Activated T-cell treated with anti-CD3 and anti-CD28 coated beads, Interleukin-2, amount 50 U/mL, for 24 hours (primary cell): ENCODE data around the gene SLC6A9.

Experiments
- DNase-seq: peaks from one replicate; pipeline ENCODE4 v3.0.0-alpha.2; 2020
- H3K27ac Mint-ChIP-seq: 2 replicates; pipeline ENCODE4 v1.8.0; 2020; ENCODE audit warnings: mild to moderate bottlenecking, mixed read lengths
- H3K27me3 Mint-ChIP-seq: 2 replicates; pipeline ENCODE4 v1.8.0; 2020; ENCODE audit warnings: mixed read lengths
- H3K36me3 Mint-ChIP-seq: 2 replicates; pipeline ENCODE4 v1.8.0; 2020; ENCODE audit warnings: low read depth, mixed read lengths
- H3K4me1 Mint-ChIP-seq: 2 replicates; pipeline ENCODE4 v1.8.0; 2020; ENCODE audit warnings: low read depth, mixed read lengths
- H3K4me3 Mint-ChIP-seq: 2 replicates; pipeline ENCODE4 v1.8.0; 2020; ENCODE audit warnings: mild to moderate bottlenecking, moderate library complexity, mixed read lengths
- H3K9me3 Mint-ChIP-seq: 2 replicates; pipeline ENCODE4 v1.8.0; 2020; ENCODE audit warnings: mixed read lengths

SLC6A9 gene

DNA sequence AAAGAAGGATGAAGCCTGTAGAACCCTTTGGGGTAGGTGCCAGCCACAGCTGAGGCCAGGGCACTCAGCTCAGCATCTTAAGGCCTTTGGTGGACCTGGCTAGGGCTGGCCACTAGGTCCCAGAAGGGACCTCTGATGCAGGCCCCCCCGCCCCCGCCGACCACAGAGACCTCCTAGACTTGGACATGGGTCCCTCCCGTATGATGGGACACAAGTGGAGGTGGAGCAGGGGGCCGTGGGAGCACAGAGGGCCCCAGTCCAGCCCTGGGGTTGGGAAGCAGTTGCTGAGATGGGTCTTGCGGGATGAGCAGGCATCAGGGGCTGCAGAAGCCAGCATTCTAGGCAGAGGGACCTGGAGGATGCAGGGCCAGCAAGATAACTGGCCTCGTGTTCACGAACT is 49.0 kb downstream of the SLC6A9 start:
- DNase-seq = peak; percentile 25
- H3K27me3 Mint-ChIP-seq = no peaks in the 10 kb centered on the region
- peaks cover 85% of the 10 kb centered on the region for H3K36me3 Mint-ChIP-seq
- H3K4me1 Mint-ChIP-seq = peaks cover 31% of the 10 kb centered on the region
- no peak overlapping the region for H3K4me3 Mint-ChIP-seq
- H3K9me3 Mint-ChIP-seq = no peaks in the 10 kb centered on the region
- no peak overlapping the region for H3K27ac Mint-ChIP-seq

DNA sequence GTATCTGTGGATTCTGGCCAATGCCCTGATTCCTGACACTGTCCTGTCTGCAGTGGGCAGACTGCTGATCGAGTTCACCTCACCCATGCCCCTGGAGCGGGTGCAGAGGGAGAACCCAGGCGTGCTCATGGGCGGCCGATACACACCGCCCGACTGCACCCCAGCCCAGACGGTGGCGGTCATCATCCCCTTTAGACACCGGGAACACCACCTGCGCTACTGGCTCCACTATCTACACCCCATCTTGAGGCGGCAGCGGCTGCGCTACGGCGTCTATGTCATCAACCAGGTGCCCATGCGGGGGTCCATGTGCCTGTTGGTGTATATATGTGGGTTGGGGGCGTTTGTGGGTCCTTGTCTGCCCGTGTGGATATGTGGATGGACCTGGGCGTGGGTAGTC is 49.6 kb downstream of the SLC6A9 start:
- Mint-ChIP-seq H3K9me3 (no peaks in the 10 kb centered on the region), H3K27ac (no peak overlapping the region), H3K4me1 (peaks cover 37% of the 10 kb centered on the region), H3K36me3 (peaks cover 85% of the 10 kb centered on the region), H3K27me3 (no peaks in the 10 kb centered on the region), H3K4me3 (no peak overlapping the region)
- DNase-seq = peak; percentile 28

DNA sequence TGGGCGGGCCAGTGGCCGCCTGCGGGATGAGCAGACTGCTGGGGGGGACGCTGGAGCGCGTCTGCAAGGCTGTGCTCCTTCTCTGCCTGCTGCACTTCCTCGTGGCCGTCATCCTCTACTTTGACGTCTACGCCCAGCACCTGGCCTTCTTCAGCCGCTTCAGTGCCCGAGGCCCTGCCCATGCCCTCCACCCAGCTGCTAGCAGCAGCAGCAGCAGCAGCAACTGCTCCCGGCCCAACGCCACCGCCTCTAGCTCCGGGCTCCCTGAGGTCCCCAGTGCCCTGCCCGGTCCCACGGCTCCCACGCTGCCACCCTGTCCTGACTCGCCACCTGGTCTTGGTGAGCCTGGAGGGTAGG is 50.1 kb downstream of the SLC6A9 start:
- H3K9me3 Mint-ChIP-seq = no peaks in the 10 kb centered on the region
- peaks cover 42% of the 10 kb centered on the region for H3K4me1 Mint-ChIP-seq
- peaks cover 85% of the 10 kb centered on the region for H3K36me3 Mint-ChIP-seq
- no peaks in the 10 kb centered on the region for H3K27me3 Mint-ChIP-seq
- no peak overlapping the region for H3K27ac Mint-ChIP-seq
- no peak overlapping the region for H3K4me3 Mint-ChIP-seq
- no peak for DNase-seq

DNA sequence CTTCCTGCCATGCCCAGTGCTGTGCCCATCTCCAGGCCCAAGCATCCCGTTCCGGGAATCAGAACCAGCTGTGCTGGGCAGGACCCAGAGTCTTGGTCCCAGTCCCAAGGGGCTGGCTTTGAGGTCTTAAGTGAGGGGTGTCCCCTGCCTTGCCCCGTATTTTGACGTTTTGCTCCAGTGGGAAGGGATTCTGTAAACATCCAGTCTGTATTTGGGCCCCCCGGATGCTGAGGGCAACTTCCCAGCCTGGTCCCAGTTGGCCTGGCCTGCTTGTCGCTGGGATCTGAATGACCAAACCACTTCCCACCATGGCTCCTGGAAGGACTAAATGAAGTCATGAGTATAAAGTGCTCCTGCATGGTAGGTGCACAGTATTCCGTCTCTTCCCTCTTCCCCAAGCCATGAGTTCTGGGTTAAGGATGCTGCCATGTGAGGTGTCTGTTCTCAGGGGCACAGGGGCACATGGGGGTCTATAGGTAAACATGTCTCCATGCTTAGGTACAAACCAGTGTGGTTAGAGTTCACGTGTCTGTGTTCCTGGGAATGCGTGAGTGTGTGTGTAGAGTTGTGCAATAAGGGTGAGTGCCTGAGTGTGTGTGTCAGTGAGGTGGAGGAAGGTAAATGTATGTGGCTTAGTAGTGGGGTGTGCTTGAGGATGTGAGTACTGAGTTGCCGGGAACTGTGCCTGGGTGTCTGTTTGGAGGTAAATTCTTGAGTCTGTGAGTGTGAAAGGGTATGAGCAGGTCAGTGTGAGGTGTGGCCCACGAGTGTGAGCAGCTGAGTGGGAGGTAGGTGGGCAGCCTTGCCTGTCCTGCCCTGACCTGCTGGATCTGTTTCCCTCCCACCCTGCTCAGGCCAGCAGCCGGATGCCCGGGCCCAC is 50.8 kb downstream of the SLC6A9 start:
- peak; percentile 26 for DNase-seq
- Mint-ChIP-seq H3K27me3 (no peaks in the 10 kb centered on the region), H3K27ac (peak overlapping the region; percentile 89), H3K9me3 (no peaks in the 10 kb centered on the region), H3K4me1 (peaks cover 46% of the 10 kb centered on the region), H3K36me3 (peaks cover 85% of the 10 kb centered on the region), H3K4me3 (peak overlapping the region; percentile 91)

DNA sequence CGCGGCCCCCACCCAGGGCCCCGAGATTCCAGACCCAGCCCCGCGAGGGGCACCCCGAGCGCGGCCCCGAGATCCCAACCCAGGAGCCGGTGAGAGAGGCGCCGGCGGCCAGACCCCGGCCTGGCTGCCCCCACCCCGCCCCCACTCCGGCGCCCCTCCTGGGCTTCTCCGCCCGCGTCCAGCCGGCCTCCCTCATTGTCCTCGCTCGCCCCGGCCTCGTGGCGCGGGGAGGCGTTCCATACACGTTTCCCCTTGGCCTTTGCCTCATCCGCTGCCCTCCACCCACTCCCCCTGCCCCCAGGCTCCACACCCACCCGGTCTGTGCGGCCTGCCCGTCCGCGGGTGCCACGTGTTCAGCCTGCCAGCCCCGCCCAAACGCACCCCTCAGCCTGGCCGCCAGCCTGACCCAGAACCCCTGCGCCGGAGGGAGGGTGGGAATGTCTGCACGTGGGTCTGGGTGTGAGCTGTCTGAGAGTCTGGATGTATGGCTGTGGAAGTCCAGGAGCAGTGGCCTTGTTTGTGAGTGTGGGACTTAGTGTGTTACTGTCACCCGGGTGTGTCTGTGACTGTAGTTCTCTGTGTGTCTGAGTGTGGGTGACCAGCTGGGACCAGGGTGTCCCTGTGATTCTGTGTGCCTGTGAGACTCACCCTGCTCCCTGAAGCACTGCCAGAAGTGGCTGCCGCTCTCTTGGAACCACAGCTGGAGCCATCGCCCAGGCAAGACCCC is 51.6 kb downstream of the SLC6A9 start:
- H3K4me1 Mint-ChIP-seq = peaks cover 46% of the 10 kb centered on the region
- peak; percentile 69 for DNase-seq
- H3K27me3 Mint-ChIP-seq = no peaks in the 10 kb centered on the region
- H3K36me3 Mint-ChIP-seq = peaks cover 82% of the 10 kb centered on the region
- H3K27ac Mint-ChIP-seq = peak overlapping the region; percentile 89
- H3K9me3 Mint-ChIP-seq = no peaks in the 10 kb centered on the region
- H3K4me3 Mint-ChIP-seq = peak overlapping the region; percentile 91

DNA sequence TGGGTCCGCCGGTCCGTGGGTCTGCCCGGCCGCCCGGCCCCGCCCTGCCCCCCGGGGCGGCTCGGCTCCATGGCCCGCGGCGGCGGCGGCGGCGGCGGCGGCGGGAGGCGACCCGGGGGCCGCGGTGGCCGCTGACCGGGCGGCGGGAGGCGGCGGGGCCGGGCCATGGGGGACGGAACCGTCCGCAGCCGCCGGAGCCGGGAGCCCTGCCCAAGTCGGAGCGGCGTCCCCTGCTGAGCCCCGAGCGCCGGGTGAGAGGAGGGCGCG is 52.1 kb downstream of the SLC6A9 start:
- no peaks in the 10 kb centered on the region for H3K9me3 Mint-ChIP-seq
- H3K27me3 Mint-ChIP-seq = no peaks in the 10 kb centered on the region
- no peak for DNase-seq
- H3K27ac Mint-ChIP-seq = no peak overlapping the region
- H3K4me1 Mint-ChIP-seq = peaks cover 48% of the 10 kb centered on the region
- peaks cover 80% of the 10 kb centered on the region for H3K36me3 Mint-ChIP-seq
- no peak overlapping the region for H3K4me3 Mint-ChIP-seq

DNA sequence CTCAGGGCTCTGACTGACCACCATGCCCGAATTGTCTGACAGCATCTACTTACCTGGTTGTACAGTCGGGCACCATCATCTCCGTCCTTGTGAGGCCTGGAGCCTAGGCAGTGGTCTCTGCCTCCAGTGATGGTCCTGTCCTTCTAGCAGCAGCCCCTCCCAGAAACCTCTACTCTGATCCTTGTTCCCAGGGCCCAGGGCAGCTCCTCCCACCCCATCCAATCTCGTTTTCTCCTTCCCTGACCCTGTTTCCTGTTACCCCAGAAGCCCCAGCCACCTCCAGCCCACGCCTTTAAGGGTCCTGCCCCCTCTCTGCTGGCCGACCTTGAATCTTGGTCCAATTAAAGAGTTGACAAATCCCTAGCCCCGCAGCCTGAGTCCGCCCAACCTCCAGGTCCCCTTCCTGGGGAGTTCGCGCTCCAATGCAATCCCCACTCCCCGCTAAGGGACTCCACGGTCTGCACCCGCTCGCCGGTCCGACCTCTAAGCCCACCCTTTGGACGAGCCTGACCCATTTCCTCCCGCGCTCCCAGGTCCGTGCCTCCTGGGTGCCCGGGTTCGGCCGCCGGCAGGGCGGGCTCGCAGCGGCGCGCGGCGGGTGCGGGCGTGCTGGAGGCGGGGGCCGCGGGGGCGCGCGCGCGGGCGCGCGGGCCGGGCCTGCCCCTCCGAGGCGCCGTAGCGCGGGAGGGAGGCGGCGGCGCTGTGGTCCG is 52.6 kb downstream of the SLC6A9 start, which contains the start of gene B4GALT2:
B4GALT2 (plus strand) TSS at position 660 of the 710 bp plus-strand sequence. CDS start 1,951 bp downstream, outside the sequence.
- H3K27me3 Mint-ChIP-seq = no peaks in the 10 kb centered on the region
- H3K9me3 Mint-ChIP-seq = no peaks in the 10 kb centered on the region
- peaks cover 80% of the 10 kb centered on the region for H3K36me3 Mint-ChIP-seq
- peak; percentile 71 for DNase-seq
- peak within 1 kb of the TSS; percentile 89 for H3K27ac Mint-ChIP-seq
- peak within 1 kb of the TSS; percentile 91 for H3K4me3 Mint-ChIP-seq
- H3K4me1 Mint-ChIP-seq = peaks cover 53% of the 10 kb centered on the region

DNA sequence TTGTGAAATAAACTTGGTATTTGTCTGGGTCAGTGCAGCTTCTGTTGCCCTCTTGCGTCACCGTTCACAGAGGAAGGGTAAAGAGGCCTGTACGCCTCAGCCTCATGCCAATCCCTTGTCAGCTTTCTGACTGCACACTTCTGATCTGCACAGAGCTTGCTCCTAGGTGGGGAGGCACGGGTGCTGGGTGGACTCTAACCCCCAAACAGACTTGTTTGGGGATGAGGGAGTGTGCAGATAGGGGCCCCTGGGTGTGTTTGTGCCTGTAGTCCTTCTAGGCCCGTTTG is 53.1 kb downstream of the SLC6A9 start:
- no peaks in the 10 kb centered on the region for H3K27me3 Mint-ChIP-seq
- peak overlapping the region; percentile 90 for H3K4me3 Mint-ChIP-seq
- H3K4me1 Mint-ChIP-seq = peaks cover 58% of the 10 kb centered on the region
- no peaks in the 10 kb centered on the region for H3K9me3 Mint-ChIP-seq
- no peak for DNase-seq
- H3K36me3 Mint-ChIP-seq = peaks cover 81% of the 10 kb centered on the region
- no peak overlapping the region for H3K27ac Mint-ChIP-seq

DNA sequence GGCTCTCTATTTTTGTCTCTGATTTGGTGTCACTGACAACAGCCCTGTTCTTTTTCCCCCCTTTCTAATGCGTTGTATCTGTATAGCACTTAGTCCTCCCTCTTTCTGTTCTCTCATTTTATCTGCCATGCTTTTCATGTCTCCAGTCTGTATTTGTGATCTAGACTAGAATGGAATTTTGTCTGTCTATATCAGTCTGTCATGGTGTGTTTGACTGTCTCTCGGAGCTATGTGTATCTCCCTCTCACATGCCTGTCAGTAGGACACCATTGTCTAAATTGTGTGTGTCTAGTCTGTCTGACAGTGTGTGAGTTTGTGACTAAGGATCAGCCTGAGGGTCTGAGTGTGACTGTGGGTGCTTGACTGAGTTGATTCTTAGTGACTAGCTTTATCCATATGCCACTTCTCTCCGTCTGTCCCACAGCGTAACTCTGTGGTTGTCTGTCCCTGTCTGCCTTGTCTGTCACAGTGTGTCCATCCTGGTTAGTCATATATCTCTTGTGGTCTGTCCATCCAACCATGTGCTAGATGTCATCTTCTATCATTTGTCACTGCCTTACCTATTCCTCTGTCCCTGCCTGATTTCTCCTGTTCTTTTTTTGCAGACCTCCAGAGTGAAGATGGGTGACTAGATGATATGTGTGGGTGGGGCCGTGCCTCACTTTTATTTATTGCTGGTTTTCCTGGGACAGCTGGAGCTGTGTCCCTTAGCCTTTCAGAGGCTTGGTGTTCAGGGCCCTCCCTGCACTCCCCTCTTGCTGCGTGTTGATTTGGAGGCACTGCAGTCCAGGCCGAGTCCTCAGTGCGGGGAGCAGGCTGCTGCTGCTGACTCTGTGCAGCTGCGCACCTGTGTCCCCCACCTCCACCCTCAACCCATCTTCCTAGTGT is 53.6 kb downstream of the SLC6A9 start:
- H3K36me3 Mint-ChIP-seq = peaks cover 81% of the 10 kb centered on the region
- peaks cover 62% of the 10 kb centered on the region for H3K4me1 Mint-ChIP-seq
- no peaks in the 10 kb centered on the region for H3K9me3 Mint-ChIP-seq
- H3K4me3 Mint-ChIP-seq = peak overlapping the region; percentile 90
- H3K27me3 Mint-ChIP-seq = no peaks in the 10 kb centered on the region
- no peak for DNase-seq
- H3K27ac Mint-ChIP-seq = peak overlapping the region; percentile 2

DNA sequence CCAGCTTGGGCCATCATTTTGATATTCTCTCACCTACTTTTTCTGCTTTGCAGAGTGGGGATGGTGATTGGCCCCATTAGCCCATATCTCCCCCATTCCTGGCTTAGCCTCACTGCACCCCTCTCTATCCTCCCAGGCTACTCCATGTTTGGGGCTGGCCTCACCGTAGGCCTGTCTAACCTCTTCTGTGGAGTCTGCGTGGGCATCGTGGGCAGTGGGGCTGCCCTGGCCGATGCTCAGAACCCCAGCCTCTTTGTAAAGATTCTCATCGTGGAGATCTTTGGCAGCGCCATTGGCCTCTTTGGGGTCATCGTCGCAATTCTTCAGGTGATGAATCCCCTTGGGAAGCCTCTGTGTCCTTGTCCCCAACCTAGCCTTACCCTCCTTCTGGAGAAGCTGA is 54.4 kb downstream of the SLC6A9 start:
- no peak for DNase-seq
- H3K4me1 Mint-ChIP-seq = peaks cover 63% of the 10 kb centered on the region
- peak overlapping the region; percentile 90 for H3K4me3 Mint-ChIP-seq
- H3K27ac Mint-ChIP-seq = peak overlapping the region; percentile 27
- peaks cover 83% of the 10 kb centered on the region for H3K36me3 Mint-ChIP-seq
- H3K9me3 Mint-ChIP-seq = no peaks in the 10 kb centered on the region
- no peaks in the 10 kb centered on the region for H3K27me3 Mint-ChIP-seq

DNA sequence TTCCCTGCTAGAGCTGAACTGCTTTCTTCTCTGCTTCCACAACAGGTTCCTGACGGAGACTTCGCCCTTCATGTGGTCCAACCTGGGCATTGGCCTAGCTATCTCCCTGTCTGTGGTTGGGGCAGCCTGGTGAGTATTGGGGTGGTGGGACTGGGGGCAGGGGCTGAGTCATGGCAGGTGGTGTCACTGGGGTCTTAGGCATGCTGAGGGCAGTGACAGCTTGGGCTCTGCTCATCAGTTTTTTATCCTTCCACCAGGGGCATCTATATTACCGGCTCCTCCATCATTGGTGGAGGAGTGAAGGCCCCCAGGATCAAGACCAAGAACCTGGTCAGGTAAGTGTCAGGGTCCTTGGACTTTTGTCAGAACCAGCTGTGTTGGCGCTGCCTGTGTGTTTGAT is 55.2 kb downstream of the SLC6A9 start:
- no peak for DNase-seq
- Mint-ChIP-seq H3K27me3 (no peaks in the 10 kb centered on the region), H3K4me3 (peak overlapping the region; percentile 90), H3K4me1 (peaks cover 66% of the 10 kb centered on the region), H3K9me3 (no peaks in the 10 kb centered on the region), H3K27ac (peak overlapping the region; percentile 93), H3K36me3 (peaks cover 83% of the 10 kb centered on the region)

DNA sequence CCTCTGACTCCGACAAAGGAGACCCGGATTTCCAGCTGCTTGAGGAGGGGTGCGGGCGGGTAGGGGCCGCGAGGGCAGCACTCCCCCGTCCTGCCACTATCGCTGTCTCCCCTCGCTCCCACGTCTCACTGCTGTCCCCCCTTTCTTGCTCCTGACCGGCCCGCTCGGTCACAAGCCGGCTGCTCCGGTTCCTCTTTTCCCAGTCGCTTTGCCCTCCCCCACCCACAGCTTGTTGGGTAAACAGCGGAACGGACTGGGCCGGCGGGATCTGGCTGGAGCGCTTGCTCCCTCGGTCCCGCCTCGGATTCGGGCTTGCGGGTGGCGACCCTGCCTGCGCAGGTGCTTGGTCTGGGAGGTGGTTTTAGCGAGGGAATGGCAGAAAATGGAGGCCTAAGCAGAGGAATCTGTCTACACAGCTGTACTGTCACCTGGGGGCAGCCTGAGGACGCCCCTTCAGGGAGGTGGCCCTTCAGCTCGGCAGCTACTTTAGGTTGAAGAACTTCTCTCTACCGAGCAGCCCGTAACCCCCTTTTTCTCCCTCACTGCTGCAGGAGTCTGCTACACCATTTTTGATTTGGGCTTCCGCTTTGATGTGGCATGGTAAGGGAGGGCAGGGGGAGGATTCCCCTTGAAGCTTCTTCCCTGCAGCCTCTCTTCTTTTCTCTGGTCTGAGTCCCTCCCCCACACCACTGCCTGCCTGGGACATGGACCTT is 55.9 kb downstream of the SLC6A9 start:
- no peak for DNase-seq
- Mint-ChIP-seq H3K27ac (peak overlapping the region; percentile 93), H3K4me3 (peak overlapping the region; percentile 90), H3K9me3 (no peaks in the 10 kb centered on the region), H3K4me1 (peaks cover 66% of the 10 kb centered on the region), H3K27me3 (no peaks in the 10 kb centered on the region), H3K36me3 (peaks cover 85% of the 10 kb centered on the region)

DNA sequence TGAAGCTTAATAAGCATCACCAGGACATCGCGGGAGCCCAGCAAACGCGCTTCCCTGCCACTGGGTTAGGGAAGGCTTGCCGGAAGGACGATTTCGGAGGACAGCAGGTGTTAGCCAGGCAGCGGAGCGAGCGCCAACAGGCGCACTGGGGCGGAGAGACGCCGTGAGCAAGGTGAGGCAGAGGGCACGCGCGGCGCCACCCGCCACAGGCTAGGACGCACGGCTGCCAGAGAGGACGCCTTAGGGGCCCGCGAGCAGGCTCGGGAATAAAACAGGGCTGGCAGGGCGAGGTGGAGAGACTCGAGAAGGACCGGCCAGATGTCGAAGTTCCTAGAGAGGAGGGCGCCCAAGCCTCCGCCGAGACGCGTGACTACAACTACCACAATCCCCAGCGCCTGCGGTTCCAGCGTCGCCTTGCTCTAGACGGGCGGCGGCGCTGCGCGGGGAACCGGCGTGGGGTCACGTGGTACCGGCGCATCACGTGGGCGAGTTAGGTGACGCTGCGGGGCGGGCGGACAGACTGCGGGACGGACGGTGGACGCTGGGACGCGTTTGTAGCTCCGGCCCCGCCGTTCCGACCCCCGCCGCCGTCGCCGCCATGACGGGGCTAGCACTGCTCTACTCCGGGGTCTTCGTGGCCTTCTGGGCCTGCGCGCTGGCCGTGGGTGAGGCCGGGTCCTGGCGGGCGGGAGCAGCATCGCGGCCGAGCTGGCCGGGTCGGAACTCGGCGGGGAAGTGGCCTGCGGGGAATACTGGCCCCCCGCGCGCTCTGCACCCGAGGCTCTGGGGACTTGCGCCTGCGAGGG is 56.6 kb downstream of the SLC6A9 start, which contains the start of gene ATP6V0B:
ATP6V0B (plus strand) TSS at position 518 of the 806 bp plus-strand sequence; CDS start at position 599, 81 bp downstream.
- Mint-ChIP-seq H3K27me3 (no peaks in the 10 kb centered on the region), H3K27ac (peak within 1 kb of the TSS; percentile 93), H3K4me3 (peak within 1 kb of the TSS; percentile 90), H3K36me3 (peaks cover 84% of the 10 kb centered on the region), H3K4me1 (peaks cover 62% of the 10 kb centered on the region), H3K9me3 (no peaks in the 10 kb centered on the region)
- peak; percentile 97 for DNase-seq
